HFFc6 (cell line): ENCODE data around the gene HMGB3. TPM values are rescaled to one million over a fixed set of nuclear protein-coding genes. Genes with fewer than 3 reads are reported as not detected.

ENCODE experiments used
- DNase-seq: peaks from one replicate; pipeline ENCODE4 v3.0.0-alpha.2; 2018
- H3K27ac Mint-ChIP-seq: 2 replicates; pipeline ENCODE4 v1.8.0; 2020; ENCODE audit warnings: mild to moderate bottlenecking, mixed read lengths
- H3K27me3 Mint-ChIP-seq: 2 replicates; pipeline ENCODE4 v1.8.0; 2021; ENCODE audit warnings: mild to moderate bottlenecking, moderate library complexity, mixed read lengths; ENCODE audit not compliant: insufficient read depth
- H3K36me3 Mint-ChIP-seq: 2 replicates; pipeline ENCODE4 v1.8.0; 2021; ENCODE audit warnings: low read depth, mixed read lengths
- H3K4me1 Mint-ChIP-seq: 2 replicates; pipeline ENCODE4 v1.8.0; 2020; ENCODE audit warnings: low read depth, mixed read lengths
- H3K4me3 Mint-ChIP-seq: 2 replicates; pipeline ENCODE4 v1.8.0; 2020; ENCODE audit warnings: mild to moderate bottlenecking, moderate library complexity, mixed read lengths
- H3K9me3 Mint-ChIP-seq: 2 replicates; pipeline ENCODE4 v1.8.0; 2020; ENCODE audit warnings: mild to moderate bottlenecking, mixed read lengths
- CTCF ChIP-seq: fragments of 200-600 bp; sonication (generic); IDR thresholded peaks from 2 replicates; pipeline ENCODE4 v1.5.0; 2021; ENCODE audit warnings: antibody characterized with exemption, mild to moderate bottlenecking
- total RNA-seq, 6 experiments: library from RNA; stranded (reverse); fragmentation: NEBNext Ultra II Directional; extraction: Animal tissue kit (Norgen Biotek cat#: 25700); gene quantifications; 2 replicates in 1 of 6; 3 replicates in 5 of 6; pipeline ENCODE4 v1.2.3, GENCODE V29; 2021

Gene HMGB3
- total RNA-seq, 6 experiments from 2014 or later: 23.2 to 66.0 (median 54.3) TPM

GRCh38 chrX:150966742-150967141, 16.4 kb upstream of the HMGB3 start:
- Mint-ChIP-seq H3K36me3 (no peaks in the 10 kb centered on the region), H3K9me3 (no peaks in the 10 kb centered on the region), H3K4me3 (no peak overlapping the region), H3K27me3 (peaks cover 4% of the 10 kb centered on the region), H3K27ac (no peak overlapping the region), H3K4me1 (no peaks in the 10 kb centered on the region)
- TF ChIP-seq CTCF: no peak
- no peak for DNase-seq

GRCh38 chrX:150967786-150968185, 15.3 kb upstream of the HMGB3 start:
- DNase-seq: no peak
- H3K4me3 Mint-ChIP-seq: no peak overlapping the region
- H3K9me3 Mint-ChIP-seq: no peaks in the 10 kb centered on the region
- H3K27ac Mint-ChIP-seq: no peak overlapping the region
- H3K4me1 Mint-ChIP-seq: no peaks in the 10 kb centered on the region
- TF ChIP-seq CTCF: no peak
- peaks cover 4% of the 10 kb centered on the region for H3K27me3 Mint-ChIP-seq
- H3K36me3 Mint-ChIP-seq: no peaks in the 10 kb centered on the region

- Mint-ChIP-seq H3K27me3 (peaks cover 9% of the 10 kb centered on the region), H3K9me3 (no peaks in the 10 kb centered on the region), H3K27ac (no peak overlapping the region), H3K36me3 (no peaks in the 10 kb centered on the region), H3K4me3 (no peak overlapping the region), H3K4me1 (no peaks in the 10 kb centered on the region)
- no peak for TF ChIP-seq CTCF
- DNase-seq: no peak
Observed at GRCh38 chrX:150968862-150969720, 14.0 kb upstream of the HMGB3 start.

GRCh38 chrX:150972450-150972849, 10.7 kb upstream of the HMGB3 start:
- no peaks in the 10 kb centered on the region for H3K4me1 Mint-ChIP-seq
- no peak for DNase-seq

GRCh38 chrX:150975655-150976390, 7.3 kb upstream of the HMGB3 start:
- DNase-seq: no peak
- no peak overlapping the region for H3K4me3 Mint-ChIP-seq
- no peaks in the 10 kb centered on the region for H3K4me1 Mint-ChIP-seq
- H3K9me3 Mint-ChIP-seq: no peaks in the 10 kb centered on the region
- peaks cover 5% of the 10 kb centered on the region for H3K27me3 Mint-ChIP-seq
- no peaks in the 10 kb centered on the region for H3K36me3 Mint-ChIP-seq
- no peak for TF ChIP-seq CTCF
- H3K27ac Mint-ChIP-seq: no peak overlapping the region

More at GRCh38 chrX:150972450-150972849, 10.7 kb upstream of the HMGB3 start:
- Mint-ChIP-seq H3K36me3 (no peaks in the 10 kb centered on the region), H3K27me3 (peaks cover 9% of the 10 kb centered on the region), H3K4me3 (no peak overlapping the region), H3K9me3 (no peaks in the 10 kb centered on the region), H3K27ac (no peak overlapping the region)
- no peak for TF ChIP-seq CTCF
